Smooth muscle cell (in vitro differentiated cells): ENCODE results near the gene NPTN. TPM values are rescaled to one million over a fixed set of nuclear protein-coding genes. Genes with fewer than 3 reads are reported as not detected.

Experiments
- DNase-seq: peaks from one replicate; lab custom pipeline; 2025; ENCODE audit not compliant: unreplicated experiment; lab: John Stamatoyannopoulos, UW
- H2AFZ ChIP-seq: fragments of 200-600 bp; sonication (generic); 2 replicates; pipeline ENCODE4 v1.6.0; 2016; ENCODE audit warnings: antibody characterized with exemption, low read depth, mild to moderate bottlenecking
- H3F3A ChIP-seq: fragments of 200-600 bp; sonication (generic); 2 replicates; pipeline ENCODE4 v1.6.0; 2017; ENCODE audit warnings: antibody characterized with exemption, low read depth
- H3K27ac ChIP-seq: fragments of 200-600 bp; sonication (generic); 2 replicates; pipeline ENCODE4 v1.5.1; 2016; ENCODE audit warnings: low read depth, mild to moderate bottlenecking
- H3K27me3 ChIP-seq: fragments of 200-600 bp; sonication (generic); 2 replicates; pipeline ENCODE4 v1.6.1; 2016; ENCODE audit warnings: low read depth, mild to moderate bottlenecking
- H3K36me3 ChIP-seq: fragments of 200-600 bp; sonication (generic); 2 replicates; pipeline ENCODE4 v1.5.1; 2016; ENCODE audit warnings: low read depth
- H3K4me1 ChIP-seq: fragments of 200-600 bp; sonication (generic); 2 replicates; pipeline ENCODE4 v1.5.1; 2016; ENCODE audit warnings: low read depth
- H3K4me2 ChIP-seq: fragments of 200-600 bp; sonication (generic); 2 replicates; pipeline ENCODE4 v1.6.0; 2016; ENCODE audit warnings: mild to moderate bottlenecking
- H3K4me3 ChIP-seq: fragments of 200-600 bp; sonication (generic); 2 replicates; pipeline ENCODE4 v1.5.1; 2016; ENCODE audit warnings: mild to moderate bottlenecking
- H3K79me2 ChIP-seq: fragments of 200-600 bp; sonication (generic); 2 replicates; pipeline ENCODE4 v1.6.0; 2016; ENCODE audit warnings: low read depth, mild to moderate bottlenecking
- H3K9ac ChIP-seq: fragments of 200-600 bp; sonication (generic); 2 replicates; pipeline ENCODE4 v1.6.0; 2016; ENCODE audit warnings: low read depth
- H3K9me3 ChIP-seq: fragments of 200-600 bp; sonication (generic); replicated peaks from 2 replicates; pipeline ENCODE4 v1.5.1; 2016; ENCODE audit warnings: low read depth
- H4K20me1 ChIP-seq: fragments of 200-600 bp; sonication (generic); 2 replicates; pipeline ENCODE4 v1.6.0; 2016; ENCODE audit warnings: low read depth
- WGBS: methylation state at CpG from one replicate; pipeline ENCODE4 v1.1.7; 2016; ENCODE audit warnings: low lambda C conversion rate; 5-methylcytosine and 5-hydroxymethylcytosine counted together
- polyA plus RNA-seq: library from polyadenylated mRNA; unstranded; fragments of >200 nt; fragmentation: Nextera tagmentation; extraction: Ambion mirVana; gene quantifications from 2 replicates; pipeline ENCODE4 v1.2.1, GENCODE V29; 2016
- total RNA-seq: library from RNA; depleted of rRNA; stranded (reverse); fragments of >200 nt; gene quantifications from 2 replicates; pipeline ENCODE4 v1.2.3, GENCODE V29; 2014
- TF ChIP-seq, protein P1 (sequence below): fragments of 200-600 bp; sonication (generic); IDR thresholded peaks from 2 replicates; pipeline ENCODE4 v1.5.1; 2017; ENCODE audit warnings: borderline replicate concordance, mild to moderate bottlenecking, antibody characterized with exemption; ENCODE audit not compliant: insufficient read depth, poor library complexity, severe bottlenecking

NPTN gene
- total and polyA plus RNA-seq, 2 experiments from 2014 or later: 153 to 215 TPM

DNA sequence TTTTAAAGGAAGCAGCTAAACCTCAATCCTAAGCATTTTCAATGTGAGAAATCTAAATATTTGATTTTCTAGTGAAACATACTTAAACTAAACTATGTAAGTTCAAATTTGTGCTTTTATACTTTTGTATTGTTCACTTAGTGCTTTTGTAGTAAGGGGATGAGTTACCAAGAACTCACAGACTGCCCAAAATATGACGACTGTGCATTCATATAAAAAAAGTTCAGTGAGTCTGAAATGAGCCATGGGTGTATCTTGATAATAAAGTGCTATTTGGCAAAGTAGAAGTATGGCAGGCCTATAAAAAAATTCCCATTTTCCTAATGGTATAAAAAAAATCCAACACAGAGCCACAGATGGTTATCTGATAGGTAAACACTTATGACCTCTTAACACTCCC, 66.2 kb downstream of the NPTN start:
- Histone ChIP-seq H3K79me2 (no peaks in the 10 kb centered on the region), H4K20me1 (peaks cover 93% of the 10 kb centered on the region), H2AFZ (no peak overlapping the region), H3K4me1 (no peaks in the 10 kb centered on the region), H3K4me3 (no peak overlapping the region), H3K27ac (no peak overlapping the region), H3K9me3 (no peaks in the 10 kb centered on the region), H3K27me3 (no peaks in the 10 kb centered on the region), H3K36me3 (peaks cover 27% of the 10 kb centered on the region), H3F3A (peaks cover 14% of the 10 kb centered on the region), H3K4me2 (no peak overlapping the region), H3K9ac (no peak overlapping the region)
- 93% methylated on average over 1 of the region's 1 CpG for whole genome bisulfite sequencing
- TF ChIP-seq, protein P1, sequence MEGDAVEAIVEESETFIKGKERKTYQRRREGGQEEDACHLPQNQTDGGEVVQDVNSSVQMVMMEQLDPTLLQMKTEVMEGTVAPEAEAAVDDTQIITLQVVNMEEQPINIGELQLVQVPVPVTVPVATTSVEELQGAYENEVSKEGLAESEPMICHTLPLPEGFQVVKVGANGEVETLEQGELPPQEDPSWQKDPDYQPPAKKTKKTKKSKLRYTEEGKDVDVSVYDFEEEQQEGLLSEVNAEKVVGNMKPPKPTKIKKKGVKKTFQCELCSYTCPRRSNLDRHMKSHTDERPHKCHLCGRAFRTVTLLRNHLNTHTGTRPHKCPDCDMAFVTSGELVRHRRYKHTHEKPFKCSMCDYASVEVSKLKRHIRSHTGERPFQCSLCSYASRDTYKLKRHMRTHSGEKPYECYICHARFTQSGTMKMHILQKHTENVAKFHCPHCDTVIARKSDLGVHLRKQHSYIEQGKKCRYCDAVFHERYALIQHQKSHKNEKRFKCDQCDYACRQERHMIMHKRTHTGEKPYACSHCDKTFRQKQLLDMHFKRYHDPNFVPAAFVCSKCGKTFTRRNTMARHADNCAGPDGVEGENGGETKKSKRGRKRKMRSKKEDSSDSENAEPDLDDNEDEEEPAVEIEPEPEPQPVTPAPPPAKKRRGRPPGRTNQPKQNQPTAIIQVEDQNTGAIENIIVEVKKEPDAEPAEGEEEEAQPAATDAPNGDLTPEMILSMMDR: no peak
- DNase-seq: no peak

DNA sequence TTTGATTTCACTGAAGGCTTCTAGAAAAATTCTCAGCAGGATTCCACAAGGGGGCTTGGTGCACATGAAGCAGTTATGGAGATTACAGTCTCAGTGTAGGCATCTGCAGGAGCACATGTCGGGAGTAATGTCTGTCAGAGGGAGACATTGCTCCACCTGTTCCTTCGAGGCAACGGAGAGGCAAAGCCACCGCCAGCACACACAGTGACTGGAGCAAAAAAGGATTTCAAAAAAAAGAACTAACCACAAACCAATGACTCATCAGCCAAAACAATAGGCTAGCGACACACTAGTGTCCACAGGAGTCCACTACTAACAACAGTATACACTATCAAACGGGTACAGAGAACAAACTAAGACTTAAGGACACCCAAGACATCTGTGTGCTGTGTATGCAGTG, 68.9 kb downstream of the NPTN start:
- peaks cover 14% of the 10 kb centered on the region for H3F3A ChIP-seq
- H3K4me3 ChIP-seq: no peak overlapping the region
- H3K9me3 ChIP-seq: no peaks in the 10 kb centered on the region
- H3K4me2 ChIP-seq: no peak overlapping the region
- 52% methylated on average over 6 of the region's 6 CpGs for WGBS
- H3K79me2 ChIP-seq: no peaks in the 10 kb centered on the region
- TF ChIP-seq, protein P1: no peak
- peaks cover 29% of the 10 kb centered on the region for H3K36me3 ChIP-seq
- no peak overlapping the region for H3K27ac ChIP-seq
- H3K9ac ChIP-seq: no peak overlapping the region
- no peaks in the 10 kb centered on the region for H3K4me1 ChIP-seq
- no peak overlapping the region for H2AFZ ChIP-seq
- peaks cover 75% of the 10 kb centered on the region for H4K20me1 ChIP-seq
- no peak for DNase-seq
- H3K27me3 ChIP-seq: no peaks in the 10 kb centered on the region

DNA sequence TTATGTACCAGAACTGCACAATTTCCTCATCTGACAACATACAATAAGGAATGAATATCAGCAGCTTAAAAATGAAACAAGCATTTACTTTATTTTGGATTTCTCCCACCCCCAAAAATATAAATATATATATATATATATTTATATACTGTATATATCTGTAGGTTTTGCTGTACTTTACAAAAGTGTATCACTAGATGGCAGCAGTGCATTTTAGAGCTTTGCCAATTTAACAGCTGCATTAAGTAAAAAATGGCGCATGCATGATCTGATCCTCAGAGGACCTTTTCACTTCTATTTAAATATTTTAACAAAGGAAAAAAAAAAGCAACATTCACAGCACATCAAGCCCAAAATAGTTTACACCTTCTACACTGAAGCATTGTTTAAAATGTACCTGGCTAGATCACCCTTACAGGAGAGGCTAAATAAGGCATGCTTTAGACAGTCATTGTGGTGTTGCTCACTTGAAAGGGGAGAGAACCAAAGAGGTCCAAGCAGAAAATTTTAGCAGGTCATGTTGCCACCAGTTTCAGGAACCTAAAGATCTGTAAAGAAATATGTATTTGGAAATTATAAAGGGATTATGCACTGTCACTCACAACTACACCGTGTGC, 72.6 kb downstream of the NPTN start:
- Histone ChIP-seq H3K36me3 (peaks cover 31% of the 10 kb centered on the region), H3K4me2 (no peak overlapping the region), H3F3A (peaks cover 14% of the 10 kb centered on the region), H3K27me3 (no peaks in the 10 kb centered on the region), H3K4me3 (no peak overlapping the region), H3K4me1 (no peaks in the 10 kb centered on the region), H3K27ac (no peak overlapping the region), H4K20me1 (peaks cover 57% of the 10 kb centered on the region), H3K9me3 (no peaks in the 10 kb centered on the region), H3K79me2 (no peaks in the 10 kb centered on the region), H3K9ac (no peak overlapping the region), H2AFZ (no peak overlapping the region)
- 76% methylated on average over 2 of the region's 2 CpGs for WGBS
- TF ChIP-seq, protein P1: peak; percentile 65
- no peak for DNase-seq

DNA sequence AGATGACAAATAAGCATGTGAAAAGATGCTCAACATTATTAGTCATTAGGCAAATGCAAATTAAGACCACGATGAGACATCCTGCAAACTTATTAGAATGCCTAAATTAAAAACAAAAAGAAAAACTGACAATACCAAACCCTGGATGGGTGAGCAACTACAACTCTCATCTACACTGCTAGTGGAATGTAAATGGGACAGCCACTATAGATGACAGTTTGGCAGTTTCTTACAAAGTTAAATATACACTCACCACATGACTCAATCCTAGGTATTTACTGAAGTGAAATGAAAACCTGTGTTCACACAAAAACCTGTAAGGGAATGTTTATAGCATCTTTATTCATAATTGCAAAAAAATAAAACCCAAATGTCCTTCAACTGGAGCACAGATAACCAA, 74.7 kb downstream of the NPTN start:
- Histone ChIP-seq H3K4me3 (no peak overlapping the region), H4K20me1 (peaks cover 37% of the 10 kb centered on the region), H2AFZ (no peak overlapping the region), H3K27me3 (no peaks in the 10 kb centered on the region), H3K4me1 (no peaks in the 10 kb centered on the region), H3F3A (peaks cover 3% of the 10 kb centered on the region), H3K9ac (no peak overlapping the region), H3K79me2 (no peaks in the 10 kb centered on the region), H3K4me2 (no peak overlapping the region), H3K27ac (no peak overlapping the region), H3K36me3 (peaks cover 31% of the 10 kb centered on the region), H3K9me3 (no peaks in the 10 kb centered on the region)
- no peak for DNase-seq
- TF ChIP-seq, protein P1: no peak
- 100% methylated on average over 1 of the region's 1 CpG for WGBS
